ENCODE results near the gene SPATA20. TPM values are rescaled to one million over a fixed set of nuclear protein-coding genes. Genes with fewer than 3 reads are reported as not detected.

The SPATA20 gene
- total RNA-seq, 4 donors from 2014 or later = 116 to 437 (median 228) TPM

DNA sequence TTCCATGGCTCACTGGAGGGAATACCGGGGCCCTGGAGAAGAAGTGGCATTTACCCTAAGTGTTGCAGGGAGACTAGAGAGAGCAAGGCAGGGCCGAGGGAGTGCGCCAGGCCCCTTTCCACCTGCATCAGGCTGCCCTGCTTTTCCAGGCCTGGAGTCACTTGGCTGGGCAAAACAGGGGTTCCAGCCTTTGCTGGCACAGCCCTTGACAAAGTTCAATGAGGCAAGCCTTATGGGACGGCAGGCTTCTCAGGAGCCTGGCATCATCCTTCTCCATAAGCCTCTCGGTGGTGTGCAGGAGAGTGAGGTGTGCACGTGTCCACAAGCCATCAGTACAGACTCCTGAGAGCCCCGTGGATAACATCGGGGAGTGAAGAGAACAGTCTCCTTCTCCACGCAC lies 40.6 kb downstream of the SPATA20 start:
- TF ChIP-seq EP300 (IDR thresholded peaks at IDR 0.05; ENCODE audit: low read depth) = no peak
- no peak for TF ChIP-seq CTCF (IDR thresholded peaks at IDR 0.05)
- no peak for TF ChIP-seq POLR2A (IDR thresholded peaks at IDR 0.05)
- no peak for TF ChIP-seq POLR2AphosphoS5 (IDR thresholded peaks at IDR 0.05)
- H3K4me1 ChIP-seq = peaks cover 0 to 12% (median 4%) of the 10 kb centered on the region in 4 donors
- in situ Hi-C loops (cut with MboI; ENCODE audit: low pct_ligation_motif_present in 1 of 4, low pct_unique_long_range_greater_than_20kb in 1 of 4, low sequenced_read_pairs in 3 of 4) = no loop called here
- no peaks in the 10 kb centered on the region for H3K27me3 ChIP-seq
- H3K9me3 ChIP-seq = no peaks in the 10 kb centered on the region
- no peak for DNase-seq
- intact Hi-C loops (cut with DNase I; ENCODE audit: low total_unique reads) = no loop called here
- no peak overlapping the region for H3K27ac ChIP-seq
- WGBS, 2 donors (ENCODE audit: low coverage in 1 of 2) = 84 to 100% methylated on average over 1 to 9 of the region's 9 CpGs
- H3K4me3 ChIP-seq = no peak overlapping the region
- H3K36me3 ChIP-seq = no peaks in the 10 kb centered on the region

GRCh38 chr17:50588391-50589049 lies 41.5 kb downstream of the SPATA20 start:
- in situ Hi-C loops (cut with MboI; ENCODE audit: low pct_ligation_motif_present in 1 of 4, low pct_unique_long_range_greater_than_20kb in 1 of 4, low sequenced_read_pairs in 3 of 4) = no loop called here
- intact Hi-C loops (cut with DNase I; ENCODE audit: low total_unique reads) = no loop called here
- 66% methylated on average over 18 of the region's 18 CpGs; no CpG with 5 or more reads in 1 of the 2 donors for WGBS, 2 donors (ENCODE audit: low coverage in 1 of 2)

GRCh38 chr17:50589095-50589705 lies 42.2 kb downstream of the SPATA20 start:
- TF ChIP-seq POLR2A (IDR thresholded peaks at IDR 0.05) (no peak), POLR2AphosphoS5 (IDR thresholded peaks at IDR 0.05) (no peak), CTCF (IDR thresholded peaks at IDR 0.05) (no peak), EP300 (IDR thresholded peaks at IDR 0.05; ENCODE audit: low read depth) (no peak)
- Histone ChIP-seq H3K27ac (no peak overlapping the region), H3K36me3 (no peaks in the 10 kb centered on the region), H3K4me1 (peaks cover 0 to 12% (median 4%) of the 10 kb centered on the region in 4 donors), H3K27me3 (no peaks in the 10 kb centered on the region), H3K9me3 (no peaks in the 10 kb centered on the region), H3K4me3 (no peak overlapping the region)
- WGBS, 2 donors (ENCODE audit: low coverage in 1 of 2) = 13 to 47% methylated on average over 2 to 10 of the region's 10 CpGs
- intact Hi-C loops (cut with DNase I; ENCODE audit: low total_unique reads) (no loop called here), in situ Hi-C loops (cut with MboI; ENCODE audit: low pct_ligation_motif_present in 1 of 4, low pct_unique_long_range_greater_than_20kb in 1 of 4, low sequenced_read_pairs in 3 of 4) (no loop called here)
- DNase-seq = no peak

More at GRCh38 chr17:50588391-50589049, 41.5 kb downstream of the SPATA20 start:
- Histone ChIP-seq H3K9me3 (no peaks in the 10 kb centered on the region), H3K4me1 (peaks cover 0 to 12% (median 4%) of the 10 kb centered on the region in 4 donors), H3K27ac (no peak overlapping the region), H3K27me3 (no peaks in the 10 kb centered on the region), H3K4me3 (no peak overlapping the region), H3K36me3 (no peaks in the 10 kb centered on the region)
- DNase-seq = no peak
- TF ChIP-seq POLR2A (IDR thresholded peaks at IDR 0.05) (no peak), POLR2AphosphoS5 (IDR thresholded peaks at IDR 0.05) (no peak), EP300 (IDR thresholded peaks at IDR 0.05; ENCODE audit: low read depth) (no peak), CTCF (IDR thresholded peaks at IDR 0.05) (no peak)

DNA sequence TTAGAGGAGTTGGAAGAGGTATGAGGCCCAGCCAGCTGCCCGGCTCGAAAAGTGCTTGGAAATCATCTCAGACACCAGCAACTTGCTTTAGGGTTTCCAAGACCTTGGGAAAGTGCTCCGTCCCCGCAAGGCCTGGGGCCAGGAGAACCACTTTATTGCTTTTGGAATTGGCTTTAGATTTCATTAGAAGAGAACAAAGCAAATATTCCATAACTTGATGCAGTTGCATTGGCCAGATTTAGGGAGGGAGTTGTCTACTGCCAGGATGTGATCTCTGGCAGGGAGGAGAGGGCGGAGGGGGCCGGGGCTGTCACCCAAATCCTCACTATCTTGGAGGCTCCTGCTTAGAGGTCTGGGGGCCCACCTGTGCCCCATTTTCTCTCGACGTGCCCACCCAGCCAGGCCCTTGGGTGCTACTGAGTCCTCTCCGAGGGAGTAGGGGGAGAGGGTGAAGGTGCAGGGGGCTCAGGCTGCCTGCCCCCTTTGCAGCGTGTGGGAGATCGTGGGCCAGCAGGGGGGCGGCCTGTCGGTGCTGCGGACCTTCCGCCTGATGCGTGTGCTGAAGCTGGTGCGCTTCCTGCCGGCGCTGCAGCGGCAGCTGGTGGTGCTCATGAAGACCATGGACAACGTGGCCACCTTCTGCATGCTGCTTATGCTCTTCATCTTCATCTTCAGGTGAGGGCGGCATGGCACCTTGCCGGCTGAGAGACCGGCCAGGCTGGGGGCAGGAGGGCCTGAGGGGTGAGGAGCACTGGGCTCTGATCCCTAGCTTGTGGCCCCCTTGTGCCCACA lies 44.2 kb downstream of the SPATA20 start:
- Histone ChIP-seq H3K4me1 (peaks cover 0 to 12% (median 4%) of the 10 kb centered on the region in 4 donors), H3K4me3 (no peak overlapping the region), H3K9me3 (no peaks in the 10 kb centered on the region), H3K27ac (no peak overlapping the region), H3K36me3 (no peaks in the 10 kb centered on the region), H3K27me3 (no peaks in the 10 kb centered on the region)
- 91% methylated on average over 24 of the region's 24 CpGs; no CpG with 5 or more reads in 1 of the 2 donors for WGBS, 2 donors (ENCODE audit: low coverage in 1 of 2)
- in situ Hi-C loops (cut with MboI; ENCODE audit: low pct_ligation_motif_present in 1 of 4, low pct_unique_long_range_greater_than_20kb in 1 of 4, low sequenced_read_pairs in 3 of 4) (no loop called here), intact Hi-C loops (cut with DNase I; ENCODE audit: low total_unique reads) (no loop called here)
- TF ChIP-seq EP300 (IDR thresholded peaks at IDR 0.05; ENCODE audit: low read depth) = no peak
- TF ChIP-seq POLR2AphosphoS5 (IDR thresholded peaks at IDR 0.05) = no peak
- TF ChIP-seq POLR2A (IDR thresholded peaks at IDR 0.05) = no peak
- TF ChIP-seq CTCF (IDR thresholded peaks at IDR 0.05) = no peak
- DNase-seq = no peak
